PFSK-1 (cell line): ENCODE measurements around the gene KCNQ5.

Experiments used
- FOXP2 ChIP-seq: optimal IDR thresholded peaks from 2 replicates; pipeline ENCODE3; 2011; ENCODE audit warnings: borderline replicate concordance, control low read depth, inconsistent platforms; ENCODE audit not compliant: insufficient read depth; ENCODE audit errors: extremely low read length, extremely low read depth
- POLR2AphosphoS5 ChIP-seq: IDR thresholded peaks from 2 replicates; pipeline ENCODE4 v1.6.1; 2012; ENCODE audit warnings: low read depth, mild to moderate bottlenecking, control low read depth, low read length, moderate library complexity
- SIN3A ChIP-seq: IDR thresholded peaks from 2 replicates; pipeline ENCODE4 v1.6.1; 2012; ENCODE audit warnings: mild to moderate bottlenecking, low read length, moderate library complexity, borderline replicate concordance; ENCODE audit not compliant: insufficient read depth
- TAF1 ChIP-seq: IDR thresholded peaks from 2 replicates; pipeline ENCODE4 v1.6.1; 2012; ENCODE audit warnings: low read length, control low read depth, borderline replicate concordance; ENCODE audit not compliant: insufficient read depth
- TF ChIP-seq, protein P1 (sequence below), 2 experiments: IDR thresholded peaks; 2 replicates each; pipeline versions ENCODE4 v1.6.1 to v1.8.0; 2011 to 2012; ENCODE audit warnings: low read depth in 2 of 2, low read length in 2 of 2, control low read depth in 1 of 2, inconsistent platforms in 1 of 2, mild to moderate bottlenecking in 1 of 2, moderate library complexity in 1 of 2; ENCODE audit not compliant: insufficient read depth in 1 of 2

DNA sequence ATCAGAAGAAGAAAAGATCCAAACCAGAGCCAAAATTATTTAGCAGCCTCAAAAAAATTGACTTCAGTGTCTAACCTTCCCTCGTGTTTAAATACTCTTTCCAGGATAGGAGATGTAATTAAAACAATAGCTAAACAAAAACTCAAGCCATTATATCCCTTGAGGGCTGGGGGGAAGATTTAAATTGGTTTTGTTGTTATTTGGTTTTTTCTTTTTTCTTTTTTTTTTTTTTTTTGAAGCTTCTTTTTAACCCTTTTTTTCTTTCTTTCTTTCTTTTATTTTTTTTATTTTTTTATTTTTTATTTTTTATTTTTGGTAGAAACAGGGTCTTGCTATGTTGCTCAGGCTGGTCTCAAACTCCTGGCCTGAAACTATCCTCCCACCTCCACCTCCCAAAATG is 334.4 kb downstream of the KCNQ5 start:
- TF ChIP-seq TAF1 (no peak), POLR2AphosphoS5 (no peak), SIN3A (no peak), FOXP2 (no peak)
- TF ChIP-seq, protein P1, sequence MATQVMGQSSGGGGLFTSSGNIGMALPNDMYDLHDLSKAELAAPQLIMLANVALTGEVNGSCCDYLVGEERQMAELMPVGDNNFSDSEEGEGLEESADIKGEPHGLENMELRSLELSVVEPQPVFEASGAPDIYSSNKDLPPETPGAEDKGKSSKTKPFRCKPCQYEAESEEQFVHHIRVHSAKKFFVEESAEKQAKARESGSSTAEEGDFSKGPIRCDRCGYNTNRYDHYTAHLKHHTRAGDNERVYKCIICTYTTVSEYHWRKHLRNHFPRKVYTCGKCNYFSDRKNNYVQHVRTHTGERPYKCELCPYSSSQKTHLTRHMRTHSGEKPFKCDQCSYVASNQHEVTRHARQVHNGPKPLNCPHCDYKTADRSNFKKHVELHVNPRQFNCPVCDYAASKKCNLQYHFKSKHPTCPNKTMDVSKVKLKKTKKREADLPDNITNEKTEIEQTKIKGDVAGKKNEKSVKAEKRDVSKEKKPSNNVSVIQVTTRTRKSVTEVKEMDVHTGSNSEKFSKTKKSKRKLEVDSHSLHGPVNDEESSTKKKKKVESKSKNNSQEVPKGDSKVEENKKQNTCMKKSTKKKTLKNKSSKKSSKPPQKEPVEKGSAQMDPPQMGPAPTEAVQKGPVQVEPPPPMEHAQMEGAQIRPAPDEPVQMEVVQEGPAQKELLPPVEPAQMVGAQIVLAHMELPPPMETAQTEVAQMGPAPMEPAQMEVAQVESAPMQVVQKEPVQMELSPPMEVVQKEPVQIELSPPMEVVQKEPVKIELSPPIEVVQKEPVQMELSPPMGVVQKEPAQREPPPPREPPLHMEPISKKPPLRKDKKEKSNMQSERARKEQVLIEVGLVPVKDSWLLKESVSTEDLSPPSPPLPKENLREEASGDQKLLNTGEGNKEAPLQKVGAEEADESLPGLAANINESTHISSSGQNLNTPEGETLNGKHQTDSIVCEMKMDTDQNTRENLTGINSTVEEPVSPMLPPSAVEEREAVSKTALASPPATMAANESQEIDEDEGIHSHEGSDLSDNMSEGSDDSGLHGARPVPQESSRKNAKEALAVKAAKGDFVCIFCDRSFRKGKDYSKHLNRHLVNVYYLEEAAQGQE (IDR thresholded peaks at IDR 0.05; ENCODE audit: insufficient read depth in 1 of 2, low read depth in 2 of 2, low read length in 2 of 2) = no peak
